NCI-H2227 treated with DMSO at 0.1 percent for 48 hours (cell line): ENCODE data around the gene GPR153.

Experiments used
- DNase-seq: peaks from one replicate; lab custom pipeline; 2025; lab: John Stamatoyannopoulos, UW

GPR153 gene

DNA sequence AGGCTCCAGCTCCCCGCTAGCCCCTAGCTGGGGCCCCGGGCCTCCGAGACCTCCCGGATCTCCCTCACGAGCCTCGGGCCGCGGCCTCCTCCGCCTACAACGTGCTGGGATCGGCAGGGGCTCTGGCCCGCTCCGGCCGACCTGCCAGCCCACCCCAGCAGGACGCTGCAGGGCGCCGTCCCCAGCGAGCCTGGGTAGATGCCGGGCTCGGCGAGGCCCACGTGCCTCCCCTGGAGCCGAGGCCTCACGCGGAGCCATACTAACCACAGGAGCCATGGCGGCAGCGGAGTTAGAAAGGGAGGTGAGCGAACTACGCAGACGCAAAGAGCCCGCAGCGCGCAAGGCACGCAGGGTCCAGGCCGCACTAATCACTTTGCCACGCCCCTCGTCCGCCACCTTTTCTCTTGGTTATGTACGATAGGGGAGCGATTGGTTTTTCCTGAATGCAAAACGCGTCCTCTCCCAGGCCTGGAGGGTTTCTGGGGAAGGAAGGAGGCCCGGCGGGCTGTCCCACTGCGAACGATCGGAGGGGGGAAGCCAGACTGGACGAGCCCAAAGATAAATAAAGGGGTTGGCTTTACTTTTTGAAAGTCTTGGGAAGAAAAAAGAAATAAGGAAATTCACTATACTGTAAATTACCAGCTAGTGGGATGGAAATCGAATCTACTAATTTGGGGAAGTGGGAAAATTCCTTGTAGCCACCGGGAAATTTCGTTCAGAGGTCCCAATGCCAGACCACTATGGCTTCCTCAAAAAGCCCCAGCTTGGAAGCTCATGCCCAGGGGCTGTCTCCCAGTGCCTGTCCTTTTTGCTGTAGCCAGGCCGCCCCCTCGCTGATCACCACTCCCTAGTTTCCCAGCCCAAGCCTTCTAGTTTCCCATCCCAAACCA is 61.4 kb downstream of the GPR153 start, which contains the start of gene RPL22:
RPL22 (minus strand) TSS at position 298 of the 890 bp plus-strand sequence; CDS start at position 276, 22 bp downstream.
- DNase-seq: peak; percentile 99

DNA sequence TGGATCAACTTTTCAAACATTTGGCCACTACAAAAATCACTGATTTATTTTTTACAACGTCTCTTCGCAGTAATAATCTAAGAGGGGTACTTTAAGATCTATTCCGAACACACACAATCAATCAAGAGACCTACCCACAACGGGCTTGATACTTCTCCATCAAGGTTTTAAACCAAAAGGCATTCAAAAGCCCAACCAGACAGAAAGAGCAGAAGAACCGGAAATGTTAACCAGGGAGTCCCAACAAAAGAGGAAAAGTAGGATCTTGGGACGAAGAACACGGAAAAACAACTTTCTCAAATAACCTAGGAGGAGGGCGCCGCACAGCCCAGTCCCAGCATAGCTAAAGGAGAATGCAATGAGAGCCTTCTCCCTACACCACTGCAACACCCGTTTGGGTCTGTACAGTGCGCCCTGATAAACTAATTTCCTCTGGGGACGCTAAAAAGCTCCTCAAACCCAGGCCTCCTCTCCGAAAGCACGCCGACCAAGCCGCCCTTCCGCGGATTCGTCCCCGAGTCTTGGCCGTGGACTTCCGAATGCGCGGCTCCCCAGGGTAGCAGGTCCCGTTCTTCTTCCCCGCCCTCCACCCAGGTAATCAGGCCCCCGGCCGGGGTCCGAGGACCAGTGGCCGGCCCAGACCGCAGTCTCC is 62.1 kb downstream of the GPR153 start:
- DNase-seq: no peak

DNA sequence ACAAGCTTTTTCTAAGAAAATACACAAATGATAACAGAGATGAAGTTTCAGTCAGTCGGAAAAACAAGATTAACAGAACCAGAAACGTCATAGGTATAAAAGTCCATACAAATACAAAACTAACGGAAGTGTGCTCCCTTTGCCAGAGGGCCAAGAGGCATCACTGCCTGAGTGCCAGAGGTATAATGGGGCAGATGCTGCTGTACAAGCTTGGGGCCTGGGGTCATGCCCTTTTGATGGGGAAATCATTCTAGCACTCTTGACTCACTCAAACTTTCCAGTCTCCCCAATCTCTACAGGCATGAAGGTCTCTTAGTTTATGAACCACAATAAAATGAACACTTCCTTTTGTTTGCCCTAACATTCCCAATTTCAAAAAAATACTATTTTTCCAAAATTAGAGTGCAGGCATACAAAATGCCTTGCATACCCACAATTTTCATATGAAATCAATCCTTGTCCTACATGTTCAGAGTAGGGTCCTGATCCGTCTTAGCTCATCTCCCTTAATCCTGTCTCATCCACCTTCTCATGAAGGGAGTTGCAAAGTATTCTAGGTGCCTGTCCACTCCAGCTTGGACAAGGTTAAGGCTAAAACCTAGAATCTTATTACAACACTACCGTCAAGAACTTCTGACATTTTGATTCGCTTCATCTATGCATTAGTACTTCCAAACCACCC is 63.0 kb downstream of the GPR153 start:
- DNase-seq: no peak
